Measurements from ENCODE around the gene ESYT3. TPM values are rescaled to one million over a fixed set of nuclear protein-coding genes. Genes with fewer than 3 reads are reported as not detected.
"Not testable (repeated sequence)": the region's sequence is repeated elsewhere in the genome, so short reads cannot be mapped to it uniquely, and the experiment has no call there.

Gene ESYT3
- total and polyA plus RNA-seq, 9 of the 15 experiments (the other 6 are each of a cell fraction or from before 2014, with no cell fraction given) = not detected

- 0 out of 6 replicates have a peak, but pooled peaks of 1 of the 3 experiments have one; percentile 19 for TF ChIP-seq CTCF (IDR thresholded peaks at IDR 0.05 in 2 of 3, conservative IDR thresholded peaks at IDR 0.05 in 1 of 3; ENCODE audit: insufficient read depth in 2 of 3, low read depth in 1 of 3, low read length in 3 of 3)
- 0 out of 2 replicates have a peak, but pooled peaks have one; percentile 12 for TF ChIP-seq NFE2 (IDR thresholded peaks at IDR 0.05; ENCODE audit: low read depth)
- TF ChIP-seq FOSL1 (tag; conservative IDR thresholded peaks at IDR 0.05) = peak; percentile 76
Observed at GRCh38 chr3:138412821-138413551, 21.4 kb upstream of the ESYT3 start (continued).

GRCh38 chr3:138416236-138416635 lies 18.2 kb upstream of the ESYT3 start:
- H3K9me1 ChIP-seq (ENCODE audit: control insufficient read depth, insufficient read depth, low read length); H3K9ac ChIP-seq (ENCODE audit: insufficient read depth in 1 of 2, low read depth in 2 of 2, low read length in 2 of 2); DNase-seq (ENCODE audit: extremely low read depth in 1 of 4, low spot score in 3 of 4); H3K4me2 ChIP-seq (ENCODE audit: insufficient read depth, low read length); H3K27me3 ChIP-seq (ENCODE audit: control insufficient read depth in 2 of 2, insufficient read depth in 2 of 2, low read length in 2 of 2); H3K27ac ChIP-seq (ENCODE audit: extremely low read depth, low read depth, low read length); BruUV-seq (replicated peaks); H3K79me2 ChIP-seq (ENCODE audit: control insufficient read depth, insufficient read depth, low read length); H3K36me3 ChIP-seq (ENCODE audit: control insufficient read depth, insufficient read depth, low read length); CTCF ChIA-PET (ENCODE audit: low intra/inter-chr PET ratio); H2AFZ ChIP-seq (ENCODE audit: low read depth, low read length); ATAC-seq; H3K4me3 ChIP-seq; in situ Hi-C loops (cut with MboI); H4K20me1 ChIP-seq (replicated peaks; ENCODE audit: control insufficient read depth, insufficient read depth, low read length); H3K4me1 ChIP-seq (replicated peaks in 1 of 2; ENCODE audit: control insufficient read depth in 2 of 2, insufficient read depth in 2 of 2, low read length in 2 of 2); POLR2A ChIA-PET; H3K9me3 ChIP-seq (replicated peaks; ENCODE audit: control insufficient read depth, insufficient read depth, low read depth, low read length); FAIRE-seq: not testable (repeated sequence)
- WGBS (ENCODE audit: insufficient coverage, low coverage, missing lambda C conversion rate) = 0% methylated on average over 3 of the region's 4 CpGs
- intact Hi-C loops (cut with micrococcal nuclease) = loop anchor here (2.0 to 5.0 kb wide), 5 partner anchors 46 to 507 kb away; partner anchors contain the start of gene CEP70

All from K562 (cell line).